Neural cell (in vitro differentiated cells): ENCODE data around the gene NR2C2AP.

Source experiments
- CTCF ChIP-seq: fragments of 450-650 bp; IDR thresholded peaks from 2 replicates; pipeline ENCODE4 v1.5.1; 2014; ENCODE audit warnings: antibody characterized with exemption, mild to moderate bottlenecking, moderate library complexity; ENCODE audit not compliant: poor library complexity, severe bottlenecking
- EP300 ChIP-seq: fragments of 450-650 bp; conservative IDR thresholded peaks from 2 replicates; pipeline ENCODE4 v1.6.1; 2014; ENCODE audit warnings: antibody characterized with exemption, mild to moderate bottlenecking, moderate library complexity; ENCODE audit not compliant: poor library complexity, severe bottlenecking
- EZH2 ChIP-seq: fragments of 200-600, 300-800 bp; shearing (Covaris generic), sonication (generic); IDR thresholded peaks from 2 replicates; pipeline ENCODE4 v1.6.1; 2014; ENCODE audit warnings: antibody characterized with exemption, low read length, borderline replicate concordance, mild to moderate bottlenecking; ENCODE audit not compliant: insufficient read depth, poor library complexity, severe bottlenecking
- MXI1 ChIP-seq: fragments of 450-650 bp; conservative IDR thresholded peaks from 2 replicates; pipeline ENCODE4 v1.6.1; 2014; ENCODE audit warnings: antibody characterized with exemption, mild to moderate bottlenecking; ENCODE audit not compliant: poor library complexity, severe bottlenecking
- POLR2AphosphoS5 ChIP-seq: IDR thresholded peaks from 2 replicates; pipeline ENCODE4 v1.6.1; 2012
- RAD21 ChIP-seq: fragments of 450-650 bp; conservative IDR thresholded peaks from 2 replicates; pipeline ENCODE4 v1.6.1; 2014; ENCODE audit warnings: antibody characterized with exemption, mild to moderate bottlenecking, moderate library complexity
- REST ChIP-seq: IDR thresholded peaks from 2 replicates; pipeline ENCODE4 v1.6.1; 2012; ENCODE audit warnings: borderline replicate concordance
- SMC3 ChIP-seq: fragments of 450-650 bp; conservative IDR thresholded peaks from 2 replicates; pipeline ENCODE4 v1.6.1; 2014; ENCODE audit warnings: antibody characterized with exemption, mild to moderate bottlenecking, moderate library complexity; ENCODE audit not compliant: poor library complexity
- TAF1 ChIP-seq: IDR thresholded peaks from 2 replicates; pipeline ENCODE4 v1.6.1; 2012; ENCODE audit warnings: low read depth

DNA sequence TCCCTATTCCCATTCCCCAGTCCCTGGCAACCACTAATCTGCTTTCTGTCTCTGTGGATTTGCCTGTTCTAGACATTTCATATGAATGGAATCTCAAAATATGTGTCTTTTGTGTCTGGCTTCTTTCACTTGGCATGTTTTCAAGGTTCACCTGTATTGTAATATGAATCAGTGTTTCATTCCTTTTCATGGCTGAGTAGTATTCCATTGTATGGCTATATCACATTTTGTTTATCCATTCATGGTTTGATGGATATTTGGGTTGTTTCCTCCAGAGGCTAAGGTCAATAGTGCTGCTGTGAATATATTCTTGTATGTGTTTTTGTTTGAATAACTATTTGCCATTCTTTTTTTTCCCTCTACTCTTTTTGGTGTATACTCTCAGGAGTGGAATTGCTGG, 33.0 kb upstream of the NR2C2AP start:
- TF ChIP-seq EP300 (no peak), CTCF (no peak), SMC3 (no peak), EZH2 (no peak), REST (no peak), POLR2AphosphoS5 (no peak), TAF1 (no peak), RAD21 (no peak), MXI1 (no peak)
